ENCODE results near the gene SLC35F1.

DNA sequence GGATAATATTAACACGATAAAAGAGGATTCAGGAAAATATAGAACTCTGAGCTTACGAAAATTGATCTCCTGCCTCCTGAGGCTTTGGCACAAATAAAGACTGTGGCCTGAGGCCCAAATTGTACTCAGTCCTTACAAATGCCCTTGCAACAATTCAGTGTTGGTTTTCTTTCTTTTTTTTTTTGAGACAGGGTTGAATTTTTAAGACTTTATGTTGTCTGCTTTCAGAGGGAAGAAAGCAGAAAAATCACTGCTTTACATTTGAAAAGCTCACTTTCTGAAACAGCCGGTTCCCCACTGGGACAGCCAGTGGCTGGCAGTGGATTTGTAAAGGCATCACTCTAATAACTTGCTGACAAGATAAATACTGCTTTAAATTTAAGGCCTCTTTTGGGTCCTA is 290.5 kb downstream of the SLC35F1 start:
- TF ChIP-seq EZH2 (IDR thresholded peaks at IDR 0.05; ENCODE audit: insufficient read depth, poor library complexity, severe bottlenecking) (no peak), EZH2phosphoT487 (IDR thresholded peaks at IDR 0.05; ENCODE audit: insufficient read depth, low read depth) (no peak)
